ENCODE results near the gene SSMEM1.
A peak's percentile ranks its signal among the peaks of the same experiment; 100 is the strongest.
"Not testable (repeated sequence)": the region's sequence is repeated elsewhere in the genome, so short reads cannot be mapped to it uniquely, and the experiment has no call there.

SSMEM1 gene

DNA sequence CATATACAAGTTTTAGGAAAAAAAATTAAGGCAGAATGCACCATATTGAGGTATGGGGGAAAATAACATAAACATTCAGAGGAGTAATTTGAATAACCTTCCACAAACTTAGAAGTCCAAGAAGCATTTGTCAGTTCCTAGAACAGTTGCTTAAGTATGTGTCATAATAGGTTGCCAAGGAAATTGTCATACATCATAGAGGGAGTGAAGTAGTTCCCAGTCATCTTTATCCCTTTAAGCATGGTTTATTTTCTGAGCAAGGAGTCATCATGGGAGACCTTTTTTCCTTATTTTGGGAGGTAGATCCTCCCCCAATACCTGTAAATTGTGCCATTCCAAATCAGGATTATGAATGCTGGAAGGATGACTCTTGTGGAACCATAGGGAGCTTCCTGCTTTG, at the start of gene SSMEM1:
Gene SSMEM1 (plus strand): TSS at position 219 of the 400 bp plus-strand sequence. CDS start 51 bp downstream, at position 270.
- no peak for DNase-seq (ENCODE audit: low spot score)

DNA sequence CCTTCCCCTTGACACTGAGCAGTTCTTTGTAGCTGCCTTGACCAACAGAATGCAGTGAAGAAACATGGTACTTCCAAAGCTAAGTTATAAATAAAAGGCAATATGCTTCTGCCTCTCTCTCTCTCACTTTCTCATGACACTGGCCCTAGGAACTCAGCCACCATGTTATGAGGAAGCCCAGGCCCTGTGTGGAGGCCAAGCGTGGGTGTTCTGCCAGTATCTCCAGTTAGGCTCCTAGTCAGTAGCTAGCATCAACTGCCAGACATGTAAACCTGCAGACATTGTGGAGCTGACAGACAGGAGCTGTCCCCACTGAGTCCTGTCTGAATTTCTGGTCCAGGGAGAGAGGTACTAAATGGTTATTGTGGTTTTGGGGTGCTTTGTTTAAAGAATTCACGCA, 47.6 kb upstream of the SSMEM1 start:
- DNase-seq (ENCODE audit: low spot score): no peak

- no peak for DNase-seq (ENCODE audit: low spot score)
Observed at GRCh38 chr7:130160455-130160854, 47.2 kb upstream of the SSMEM1 start.

- DNase-seq (ENCODE audit: low spot score): no peak
Observed at GRCh38 chr7:130162196-130162595, 45.5 kb upstream of the SSMEM1 start.

DNA sequence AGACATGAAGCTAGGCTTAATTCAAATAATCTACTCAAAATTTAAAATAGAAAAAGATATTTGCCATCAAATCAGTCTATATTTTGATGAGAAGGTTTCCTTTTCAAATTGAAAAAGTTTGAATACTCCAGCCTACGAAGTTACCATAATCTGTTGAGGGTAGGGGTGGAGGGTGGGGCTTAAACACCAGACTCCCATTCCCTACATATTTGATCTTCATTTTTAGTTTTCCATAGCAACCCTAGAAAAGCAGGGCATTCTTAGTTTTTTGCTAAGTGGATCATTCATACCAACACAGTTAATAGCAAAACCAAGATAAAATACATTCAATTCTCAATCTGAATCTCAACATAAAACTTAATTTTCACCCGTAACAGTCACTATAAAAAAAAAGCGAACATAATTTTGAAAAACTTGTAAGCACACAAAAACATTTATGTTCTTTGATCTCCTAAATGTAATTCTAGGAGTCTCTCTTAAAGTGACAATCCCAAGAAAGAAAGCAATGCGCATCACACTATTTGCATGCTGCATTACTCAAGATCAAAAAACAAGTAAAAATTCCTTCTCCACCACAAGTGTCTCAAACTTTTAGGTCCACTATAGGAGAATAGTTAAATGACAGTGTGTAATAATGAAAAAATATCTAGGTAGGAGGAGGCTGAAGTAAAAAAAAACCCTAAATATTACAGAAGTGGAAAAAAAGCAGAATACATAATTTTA, 33.3 kb upstream of the SSMEM1 start:
- no peak for DNase-seq (ENCODE audit: low spot score)

- DNase-seq (ENCODE audit: low spot score): no peak
Observed at GRCh38 chr7:130178251-130178650, 29.4 kb upstream of the SSMEM1 start.

- DNase-seq (ENCODE audit: low spot score): no peak
Observed at GRCh38 chr7:130179631-130180030, 28.0 kb upstream of the SSMEM1 start.

DNA sequence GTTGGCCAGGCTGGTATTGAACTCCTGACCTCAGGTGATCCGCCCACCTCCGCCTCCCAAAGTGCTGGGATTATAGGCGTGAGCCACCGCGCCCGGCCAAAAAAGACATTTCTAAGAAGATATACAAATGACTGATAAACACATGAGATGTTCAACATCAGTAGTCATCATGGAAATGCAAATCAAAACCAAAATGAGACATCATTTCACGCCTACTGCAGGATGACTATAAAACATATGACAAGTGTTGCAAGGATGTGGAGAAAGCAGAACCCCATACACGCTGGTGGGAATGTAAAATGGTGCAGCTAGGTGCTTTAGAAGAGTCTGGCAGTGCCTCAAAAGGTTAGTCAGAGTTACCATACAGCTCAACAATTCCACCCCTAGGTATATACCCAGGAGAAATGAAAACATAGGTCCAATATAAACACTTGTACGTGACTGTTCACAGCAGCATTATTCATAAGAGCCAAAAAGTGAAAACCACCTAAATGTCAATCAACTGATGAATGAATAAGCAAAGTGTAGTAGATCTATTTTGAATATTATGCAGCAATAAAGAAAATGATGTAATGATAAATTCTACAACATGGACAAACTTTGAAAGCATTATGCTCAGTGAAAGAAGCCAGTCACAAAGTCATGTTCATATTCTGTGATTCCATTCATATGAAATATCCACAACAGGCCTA, 26.9 kb upstream of the SSMEM1 start:
- DNase-seq (ENCODE audit: low spot score): no peak

GRCh38 chr7:130181263-130181605, 26.4 kb upstream of the SSMEM1 start:
- no peak for DNase-seq (ENCODE audit: low spot score)

DNA sequence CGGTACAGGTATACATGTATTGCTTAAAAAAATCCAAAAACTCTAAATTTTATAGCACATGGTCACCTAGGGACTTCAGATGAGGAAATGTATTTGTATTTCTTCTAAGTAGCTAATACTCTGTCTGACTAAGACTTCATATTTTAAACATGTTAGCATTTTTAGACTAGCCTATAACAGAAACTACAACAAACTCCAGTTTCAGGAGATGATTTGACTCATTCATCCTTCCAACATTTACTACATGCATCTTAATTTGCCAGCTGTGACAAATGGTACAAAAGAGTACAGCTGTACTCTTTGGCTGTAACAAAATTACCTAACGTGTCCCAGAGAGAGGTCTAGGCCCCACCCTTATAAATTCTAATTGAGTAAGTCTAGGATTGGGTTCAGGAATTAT, 24.7 kb upstream of the SSMEM1 start:
- DNase-seq (ENCODE audit: low spot score): no peak

DNA sequence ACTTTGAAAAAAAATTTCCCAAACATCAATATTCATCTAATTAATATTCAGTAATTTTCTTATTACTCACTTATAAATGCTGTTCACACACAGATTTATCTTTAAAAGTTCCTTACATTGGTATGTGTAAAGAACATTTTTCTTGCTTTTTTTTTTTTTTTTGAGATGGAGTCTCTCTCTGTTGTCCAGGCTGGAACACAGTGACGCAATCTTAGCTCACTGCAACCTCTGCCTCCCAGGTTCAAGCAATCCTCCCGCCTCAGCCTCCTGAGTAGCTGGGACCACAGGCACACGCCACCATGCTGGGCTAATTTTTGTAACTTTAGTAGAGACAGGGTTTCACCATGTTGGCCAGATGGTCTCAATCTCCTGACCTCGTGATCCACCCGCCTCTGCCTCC, 23.3 kb upstream of the SSMEM1 start:
- not testable (repeated sequence) for DNase-seq (ENCODE audit: low spot score)

GRCh38 chr7:130187360-130187759, 20.3 kb upstream of the SSMEM1 start:
- DNase-seq (ENCODE audit: low spot score): no peak

DNA sequence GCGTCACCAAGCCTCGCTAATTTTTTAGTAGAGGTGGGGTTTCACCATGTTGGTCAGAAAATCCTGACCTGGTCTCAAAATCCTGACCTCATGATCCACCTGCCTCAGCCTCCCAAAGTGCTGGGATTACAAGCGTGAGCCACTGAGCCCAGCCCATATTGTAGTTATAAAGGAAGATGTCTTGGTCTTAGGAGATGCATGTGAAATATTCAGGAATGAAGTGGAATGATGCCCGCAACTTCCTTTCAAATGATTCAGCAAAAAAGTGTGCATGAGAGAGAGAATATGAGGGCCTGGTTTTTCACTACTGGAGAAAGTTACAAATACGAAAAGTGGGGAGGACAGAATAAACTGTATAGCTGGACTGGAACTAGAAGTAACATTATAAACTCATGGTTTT, 18.3 kb upstream of the SSMEM1 start:
- DNase-seq (ENCODE audit: low spot score): no peak

DNA sequence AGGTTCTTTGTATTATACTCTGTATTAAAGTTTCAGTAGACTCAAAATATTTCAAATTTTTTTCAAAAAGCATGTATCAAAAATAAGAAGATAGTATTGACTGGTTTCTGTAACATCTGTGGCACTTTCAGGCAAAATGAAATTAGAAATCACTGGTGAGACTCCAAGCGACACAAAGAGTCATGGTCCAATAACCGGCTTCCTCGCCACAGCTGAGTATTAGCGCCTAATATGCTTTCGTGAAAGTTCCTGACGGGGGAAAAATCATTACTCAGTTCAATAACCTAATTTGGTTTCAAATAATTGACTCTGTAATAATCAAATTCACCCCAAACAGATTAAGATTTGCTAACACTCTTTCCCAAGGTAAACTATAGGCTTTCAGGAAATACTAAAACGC, 15.9 kb upstream of the SSMEM1 start:
- no peak for DNase-seq (ENCODE audit: low spot score)

GRCh38 chr7:130195396-130195795, 12.3 kb upstream of the SSMEM1 start:
- DNase-seq (ENCODE audit: low spot score): no peak

- DNase-seq (ENCODE audit: low spot score): no peak
Observed at GRCh38 chr7:130196476-130196875, 11.2 kb upstream of the SSMEM1 start.

DNA sequence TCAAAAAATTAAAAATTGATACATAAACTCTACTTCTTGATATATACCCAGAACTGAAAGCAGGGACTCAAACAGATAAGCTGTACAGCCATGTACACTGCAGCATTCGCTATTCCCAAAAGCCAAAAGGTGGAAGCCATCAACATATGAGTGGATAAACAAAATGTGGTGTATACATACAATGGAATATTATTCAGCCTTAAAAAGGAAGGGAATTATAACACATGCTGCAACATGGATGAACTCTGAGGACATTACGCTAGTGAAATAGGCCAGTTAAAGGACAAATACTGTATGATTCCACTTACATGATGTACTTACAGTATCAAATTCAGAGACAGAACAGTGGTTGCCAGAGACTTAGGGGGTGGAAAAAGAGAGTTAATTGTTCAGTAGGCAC, 10.6 kb upstream of the SSMEM1 start:
- no peak for DNase-seq (ENCODE audit: low spot score)

- no peak for DNase-seq (ENCODE audit: low spot score)
Observed at GRCh38 chr7:130201796-130202195, 5.9 kb upstream of the SSMEM1 start.

GRCh38 chr7:130205084-130205947, 2.3 kb upstream of the SSMEM1 start, which contains the start of gene TMEM209:
Gene TMEM209, minus strand, starts transcription at chr7:130205406. Its CDS starts 31 bp downstream, at chr7:130205375.
- DNase-seq (ENCODE audit: low spot score): peak; percentile 96

- DNase-seq (ENCODE audit: low spot score): no peak
Observed at GRCh38 chr7:130207033-130207432, 627 bp upstream of the SSMEM1 start.

GRCh38 chr7:130208516-130208915, 856 bp downstream of the SSMEM1 start:
- no peak for DNase-seq (ENCODE audit: low spot score)

- no peak for DNase-seq (ENCODE audit: low spot score)
Observed at GRCh38 chr7:130210181-130210935, 2.7 kb downstream of the SSMEM1 start.
